H1 (cell line): ENCODE data around the gene TMEM30A. TPM values are rescaled to one million over a fixed set of nuclear protein-coding genes. Genes with fewer than 3 reads are reported as not detected.

Source experiments
- CTCF ChIA-PET: fragments of 300-600 bp; sonication (Branson Sonifier 250); formaldehyde crosslinking; loops from one replicate; lab custom pipeline; 2021; ENCODE audit not compliant: partially characterized antibody; lab: Charles Lee
- POLR2A ChIA-PET: fragments of 300-600 bp; sonication (Branson Sonifier 250); formaldehyde crosslinking; loops from one replicate; lab custom pipeline; 2021; ENCODE audit warnings: inconsistent platforms; ENCODE audit not compliant: partially characterized antibody; lab: Charles Lee
- DNase-seq, 2 experiments: peaks; one replicate each; pipeline versions ENCODE4 v3.0.0 to v3.0.0-alpha.2; 2010 to 2022; ENCODE audit warnings: low spot score in 2 of 2, low read depth in 1 of 2, mixed read lengths in 1 of 2
- FAIRE-seq: peaks from 2 replicates; lab custom pipeline; 2011; peaks lifted over from hg19 to GRCh38; lab: Jason Lieb, UNC
- H2AFZ ChIP-seq: 2 replicates; pipeline ENCODE4 v1.8.1; 2012; ENCODE audit warnings: low read length, inconsistent platforms
- H2AK5ac ChIP-seq: 2 replicates; pipeline ENCODE4 v1.6.1; 2013; ENCODE audit warnings: low read depth, low read length
- H2BK120ac ChIP-seq: replicated peaks from 2 replicates; pipeline ENCODE3; 2013; ENCODE audit warnings: low read depth, low read length, inconsistent platforms
- H2BK12ac ChIP-seq: 2 replicates; pipeline ENCODE4 v1.6.1; 2013; ENCODE audit warnings: low read depth, low read length
- H2BK15ac ChIP-seq: 2 replicates; pipeline ENCODE4 v1.6.1; 2013; ENCODE audit warnings: low read length
- H2BK20ac ChIP-seq: 2 replicates; pipeline ENCODE4 v1.6.1; 2013; ENCODE audit warnings: low read length
- H2BK5ac ChIP-seq: 2 replicates; pipeline ENCODE4 v1.6.1; 2013; ENCODE audit warnings: low read depth, low read length
- H3K14ac ChIP-seq: 2 replicates; pipeline ENCODE4 v1.6.1; 2013; ENCODE audit warnings: inconsistent platforms; ENCODE audit not compliant: insufficient read length
- H3K18ac ChIP-seq: 2 replicates; pipeline ENCODE4 v1.6.1; 2013; ENCODE audit warnings: low read length; ENCODE audit errors: extremely low read depth
- H3K23ac ChIP-seq: 2 replicates; pipeline ENCODE4 v1.6.1; 2013; ENCODE audit warnings: inconsistent platforms; ENCODE audit not compliant: insufficient read length
- H3K23me2 ChIP-seq: 2 replicates; pipeline ENCODE4 v1.6.1; 2013; ENCODE audit warnings: low read depth, low read length
- H3K27ac ChIP-seq: 2 replicates; pipeline ENCODE4 v1.6.1; 2011; ENCODE audit warnings: low read depth, low read length, inconsistent platforms
- H3K27me3 ChIP-seq, 4 experiments: replicated peaks in 1 of 4; 1 replicate in 1 of 4; 2 replicates in 3 of 4; pipeline versions ENCODE4 v1.6.1 to v1.8.1; 2011 to 2013; ENCODE audit warnings: low read length in 3 of 4, mild to moderate bottlenecking in 3 of 4, inconsistent platforms in 2 of 4, mixed read lengths in 2 of 4, moderate library complexity in 1 of 4; ENCODE audit not compliant: control insufficient read depth in 3 of 4, insufficient read depth in 3 of 4; ENCODE audit errors: extremely low read depth in 1 of 4
- H3K36me3 ChIP-seq, 4 experiments: 2 replicates each; pipeline versions ENCODE4 v1.6.1 to v1.8.1; 2011 to 2013; ENCODE audit warnings: mild to moderate bottlenecking in 4 of 4, low read length in 3 of 4, moderate library complexity in 2 of 4, control low read depth in 1 of 4, inconsistent platforms in 1 of 4; ENCODE audit not compliant: insufficient read depth in 4 of 4, control insufficient read depth in 2 of 4
- H3K4ac ChIP-seq: replicated peaks from 2 replicates; pipeline ENCODE3; 2013; ENCODE audit warnings: low read length, low read depth, mixed read lengths, inconsistent platforms; ENCODE audit not compliant: insufficient read length
- H3K4me1 ChIP-seq, 4 experiments: replicated peaks in 1 of 4; 1 replicate in 1 of 4; 2 replicates in 3 of 4; pipeline versions ENCODE4 v1.6.1 to v1.8.1; 2011 to 2013; ENCODE audit warnings: low read length in 3 of 4, inconsistent platforms in 2 of 4, mixed read lengths in 1 of 4; ENCODE audit not compliant: insufficient read depth in 4 of 4, control insufficient read depth in 3 of 4
- H3K4me2 ChIP-seq, 2 experiments: 2 replicates each; pipeline versions ENCODE4 v1.6.1 to v1.8.1; 2011 to 2013; ENCODE audit warnings: low read depth in 2 of 2, low read length in 2 of 2, control low read depth in 1 of 2, inconsistent platforms in 1 of 2, mild to moderate bottlenecking in 1 of 2; ENCODE audit not compliant: insufficient read depth in 1 of 2
- H3K4me3 ChIP-seq, 4 experiments: fragments of 200-600, 300-600 bp in 1 of 4; sonication (generic), shearing (Covaris generic), sonication (Bioruptor Twin) in 1 of 4; 2 replicates each; pipeline versions ENCODE4 v1.5.1 to v1.8.1; 2011 to 2016; ENCODE audit warnings: low read length in 4 of 4, low read depth in 3 of 4, control low read depth in 2 of 4, inconsistent platforms in 2 of 4, mild to moderate bottlenecking in 2 of 4, mixed read lengths in 1 of 4, moderate library complexity in 1 of 4; ENCODE audit not compliant: insufficient read depth in 2 of 4; ENCODE audit errors: extremely low read depth in 1 of 4
- H3K56ac ChIP-seq: replicated peaks from 2 replicates; pipeline ENCODE3; 2013; ENCODE audit warnings: low read depth, mild to moderate bottlenecking, mixed read lengths, low read length, inconsistent platforms; ENCODE audit not compliant: insufficient read length
- H3K79me1 ChIP-seq: 2 replicates; pipeline ENCODE4 v1.6.1; 2013; ENCODE audit warnings: low read depth, low read length, control low read depth
- H3K79me2 ChIP-seq, 2 experiments: 2 replicates each; pipeline versions ENCODE4 v1.6.1 to v1.8.1; 2012 to 2013; ENCODE audit warnings: low read length in 2 of 2, mild to moderate bottlenecking in 2 of 2, inconsistent platforms in 1 of 2; ENCODE audit not compliant: insufficient read depth in 2 of 2, control insufficient read depth in 1 of 2
- H3K9ac ChIP-seq, 4 experiments: replicated peaks in 1 of 4; 1 replicate in 1 of 4; 2 replicates in 3 of 4; pipeline versions ENCODE4 v1.6.1 to v1.8.1; 2011 to 2013; ENCODE audit warnings: low read depth in 3 of 4, low read length in 3 of 4, control low read depth in 2 of 4, mild to moderate bottlenecking in 2 of 4, moderate library complexity in 2 of 4, inconsistent platforms in 1 of 4; ENCODE audit errors: extremely low read depth in 1 of 4
- H3K9me3 ChIP-seq, 2 experiments: 2 replicates each; pipeline versions ENCODE4 v1.6.1 to v1.8.1; 2012 to 2013; ENCODE audit warnings: mild to moderate bottlenecking in 2 of 2, moderate library complexity in 2 of 2, control low read depth in 1 of 2, inconsistent platforms in 1 of 2, low read depth in 1 of 2, low read length in 1 of 2, mixed read lengths in 1 of 2; ENCODE audit not compliant: insufficient read depth in 2 of 2
- H4K20me1 ChIP-seq, 2 experiments: replicated peaks in 1 of 2; 2 replicates each; pipeline versions ENCODE3 to v1.8.1; 2011 to 2013; ENCODE audit warnings: inconsistent platforms in 2 of 2, low read length in 2 of 2, mild to moderate bottlenecking in 1 of 2; ENCODE audit not compliant: insufficient read depth in 2 of 2, control insufficient read depth in 1 of 2
- H4K5ac ChIP-seq: 2 replicates; pipeline ENCODE4 v1.6.1; 2013; ENCODE audit warnings: low read length, low read depth, mixed read lengths, inconsistent platforms; ENCODE audit not compliant: insufficient read length
- H4K8ac ChIP-seq: 2 replicates; pipeline ENCODE4 v1.8.0; 2013; ENCODE audit warnings: mild to moderate bottlenecking, moderate library complexity, low read length, inconsistent platforms; ENCODE audit not compliant: insufficient read depth; ENCODE audit errors: extremely low read depth
- H4K91ac ChIP-seq: replicated peaks from 2 replicates; pipeline ENCODE3; 2013; ENCODE audit warnings: low read length, mixed read lengths, inconsistent platforms; ENCODE audit not compliant: insufficient read length
- CBX8 ChIP-seq: fragments of 300-800, 300-1000 bp; sonication (generic); IDR thresholded peaks from 2 replicates; pipeline ENCODE4 v1.7.1; 2016; ENCODE audit warnings: low read depth, low read length, borderline replicate concordance
- CTCF ChIP-seq, 3 experiments: IDR thresholded peaks; 1 replicate in 2 of 3; 2 replicates in 1 of 3; pipeline versions ENCODE4 v1.5.1 to v1.6.1; 2011; ENCODE audit warnings: low read length in 3 of 3, mild to moderate bottlenecking in 3 of 3, inconsistent platforms in 2 of 3, low read depth in 1 of 3, moderate library complexity in 1 of 3; ENCODE audit not compliant: insufficient read depth in 1 of 3; ENCODE audit errors: control extremely low read depth in 1 of 3
- EZH2 ChIP-seq: fragments of 200-600 bp; sonication (generic); IDR thresholded peaks from 2 replicates; pipeline ENCODE4 v1.7.1; 2012; ENCODE audit warnings: low read depth, mild to moderate bottlenecking, moderate library complexity, low read length, inconsistent platforms; ENCODE audit not compliant: severe bottlenecking
- KDM5A ChIP-seq: fragments of 200-600 bp; IDR thresholded peaks from 2 replicates; pipeline ENCODE4 v1.7.1; 2012; ENCODE audit warnings: mild to moderate bottlenecking, low read length, inconsistent platforms, mixed read lengths
- RAD21 ChIP-seq, 2 experiments: IDR thresholded peaks in 1 of 2; conservative IDR thresholded peaks in 1 of 2; 2 replicates each; pipeline ENCODE4 v1.6.1; 2011; ENCODE audit warnings: low read depth in 2 of 2, low read length in 2 of 2, improper control_type of control experiment in 1 of 2, inconsistent platforms in 1 of 2, mild to moderate bottlenecking in 1 of 2, moderate library complexity in 1 of 2
- WGBS, 2 experiments: shearing (Covaris generic) in 1 of 2; methylation state at CpG; one replicate each; pipeline versions ENCODE4 v1.1.6 to v1.1.7; 2013 to 2015; ENCODE audit warnings: low lambda C conversion rate in 2 of 2, mixed read lengths in 2 of 2, inconsistent platforms in 1 of 2, low coverage in 1 of 2, missing lambda C conversion rate in 1 of 2; ENCODE audit not compliant: insufficient replicate concordance in 2 of 2, insufficient coverage in 1 of 2, insufficient read length in 1 of 2; ENCODE audit errors: extremely low coverage in 1 of 2, missing lambda C conversion rate in 1 of 2; 5-methylcytosine and 5-hydroxymethylcytosine counted together
- polyA plus RNA-seq, 7 experiments: library from polyadenylated mRNA; depleted of rRNA in 3 of 7; stranded (reverse) in 5 of 7; unstranded in 2 of 7; fragments of >200 nt in 5 of 7; fragments of 200-250 nt in 2 of 7; gene quantifications; 1 replicate in 5 of 7; 2 replicates in 1 of 7; 4 replicates in 1 of 7; pipeline versions ENCODE4 v1.2.1 to v1.2.3, GENCODE V29; 2011 to 2013; ENCODE audit warnings: missing spikeins in 2 of 7, mixed read lengths in 2 of 7
- total RNA-seq: library from RNA; stranded (reverse); fragmentation: NEBNext Ultra II Directional; extraction: Animal tissue kit (Norgen Biotek cat#: 25700); gene quantifications from 2 replicates; pipeline ENCODE4 v1.2.1, GENCODE V29; 2021

The TMEM30A gene
- total and polyA plus RNA-seq, 2 of the 8 experiments (the other 6 are each of a cell fraction or from before 2014, with no cell fraction given), result 10.5 to 71.0 TPM

GRCh38 chr6:75305573-75305972, 21.0 kb upstream of the TMEM30A start:
- H2BK5ac ChIP-seq, result no peak overlapping the region
- no peak overlapping the region for H2BK15ac ChIP-seq
- no peaks in the 10 kb centered on the region for H3K79me2 ChIP-seq
- H2BK12ac ChIP-seq, result no peak overlapping the region
- no peak overlapping the region for H2BK20ac ChIP-seq
- no peak overlapping the region for H3K56ac ChIP-seq
- H2AK5ac ChIP-seq, result no peak overlapping the region
- H2AFZ ChIP-seq, result no peak overlapping the region
- H3K4me2 ChIP-seq, result no peak overlapping the region
- no peaks in the 10 kb centered on the region for H3K36me3 ChIP-seq
- DNase-seq (no peak), FAIRE-seq (no peak)
- no peaks in the 10 kb centered on the region for H3K9me3 ChIP-seq
- H4K91ac ChIP-seq, result no peak overlapping the region
- no peak overlapping the region for H3K4me3 ChIP-seq
- ChIA-PET CTCF (interaction anchor here (0.9 to 2.5 kb wide), 13 partner anchors 8 to 222 kb away, joined by 3 to 12 read pairs (median 5); no protein-coding TSS in a partner anchor), POLR2A (interaction anchor here (0.9 to 3.1 kb wide), 2 partner anchors 29 to 46 kb away, joined by 3 to 8 read pairs; no protein-coding TSS in a partner anchor)
- H4K20me1 ChIP-seq, result no peaks in the 10 kb centered on the region
- no peak overlapping the region for H3K14ac ChIP-seq
- H3K27me3 ChIP-seq, result no peaks in the 10 kb centered on the region
- no peak overlapping the region for H3K18ac ChIP-seq
- no peak overlapping the region for H2BK120ac ChIP-seq
- peaks cover 2 to 7% (median 5%) of the 10 kb centered on the region in 4 experiments; a peak in 4 of 7 replicates for H3K4me1 ChIP-seq
- no peaks in the 10 kb centered on the region for H3K79me1 ChIP-seq
- no peak overlapping the region for H4K5ac ChIP-seq
- WGBS, 2 experiments, result 89% methylated on average over 5 of the region's 5 CpGs; no CpG with 5 or more reads in 1 of the 2 experiments
- H4K8ac ChIP-seq, result no peak overlapping the region
- no peak for TF ChIP-seq KDM5A
- peak; percentile 40 to 44 for TF ChIP-seq RAD21 (IDR thresholded peaks at IDR 0.05 in 1 of 2, conservative IDR thresholded peaks at IDR 0.05 in 1 of 2; ENCODE audit: low read depth in 2 of 2, low read length in 2 of 2)
- TF ChIP-seq EZH2, result no peak
- TF ChIP-seq CTCF (IDR thresholded peaks at IDR 0.05; ENCODE audit: control extremely low read depth in 1 of 3, insufficient read depth in 1 of 3, low read depth in 1 of 3, low read length in 3 of 3), result peak in 1 of 3 experiments; percentile 4; a peak in 1 of 4 replicates
- no peak for TF ChIP-seq CBX8
- no peak overlapping the region for H3K27ac ChIP-seq
- no peaks in the 10 kb centered on the region; the same call in 1 of the 2 replicates for H3K23me2 ChIP-seq
- H3K23ac ChIP-seq, result no peak overlapping the region
- H3K9ac ChIP-seq, result no peak overlapping the region
- H3K4ac ChIP-seq, result no peak overlapping the region
